Inflammatory macrophage (primary cell): ENCODE results near the gene NRG2.

ENCODE experiments used
- DNase-seq, 2 donors: peaks; one replicate each; pipeline ENCODE4 v3.0.0-alpha.2; 2020 to 2022

The NRG2 gene

DNA sequence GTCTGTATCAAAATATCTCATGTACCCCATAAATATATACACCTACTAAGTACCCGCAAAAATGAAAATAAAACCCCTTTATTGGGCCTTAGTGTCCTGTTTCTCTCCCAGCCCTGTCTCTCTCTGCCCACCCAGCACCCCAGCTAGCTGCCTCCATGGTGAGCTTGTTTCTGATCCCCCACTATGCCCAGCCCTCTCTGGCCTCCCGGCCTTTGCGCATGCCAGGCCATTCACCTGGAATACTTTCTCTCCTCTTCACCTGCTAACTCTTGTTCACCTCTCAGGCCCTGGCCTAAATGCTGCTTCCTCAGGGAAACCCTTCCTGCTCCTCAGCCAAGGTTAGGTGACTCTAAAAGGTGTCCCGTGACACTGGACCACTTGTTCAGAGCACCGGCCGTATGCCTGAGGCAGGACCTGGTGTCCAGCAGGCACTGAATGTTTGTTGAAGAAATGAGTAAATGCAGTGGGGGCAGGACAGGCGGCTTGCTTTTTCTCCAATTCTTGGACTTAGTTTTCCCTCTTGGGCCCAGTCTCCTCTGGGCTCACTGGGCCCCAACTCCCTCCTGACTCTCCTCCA lies 189.0 kb downstream of the NRG2 start:
- no peak for DNase-seq

DNA sequence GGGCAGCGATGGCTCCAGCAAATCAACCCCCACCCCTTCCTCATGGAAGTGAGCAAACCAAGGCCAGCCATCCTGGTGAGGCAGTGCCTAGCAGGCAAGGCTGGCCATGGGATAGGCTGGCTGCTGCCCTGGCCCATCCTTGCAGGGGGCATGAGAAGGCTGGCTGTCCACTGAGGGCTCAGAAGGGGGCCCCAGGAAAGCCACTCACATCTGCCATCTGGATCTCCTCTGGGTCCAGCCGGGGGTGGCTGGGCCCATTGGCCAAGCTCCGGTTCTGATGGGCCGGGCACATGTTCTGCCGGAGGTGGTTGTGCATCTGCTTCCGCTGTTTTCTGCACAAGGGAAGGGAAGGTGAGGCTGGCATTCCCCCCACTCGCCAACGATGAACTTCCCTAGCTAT lies 190.4 kb downstream of the NRG2 start:
- no peak for DNase-seq

DNA sequence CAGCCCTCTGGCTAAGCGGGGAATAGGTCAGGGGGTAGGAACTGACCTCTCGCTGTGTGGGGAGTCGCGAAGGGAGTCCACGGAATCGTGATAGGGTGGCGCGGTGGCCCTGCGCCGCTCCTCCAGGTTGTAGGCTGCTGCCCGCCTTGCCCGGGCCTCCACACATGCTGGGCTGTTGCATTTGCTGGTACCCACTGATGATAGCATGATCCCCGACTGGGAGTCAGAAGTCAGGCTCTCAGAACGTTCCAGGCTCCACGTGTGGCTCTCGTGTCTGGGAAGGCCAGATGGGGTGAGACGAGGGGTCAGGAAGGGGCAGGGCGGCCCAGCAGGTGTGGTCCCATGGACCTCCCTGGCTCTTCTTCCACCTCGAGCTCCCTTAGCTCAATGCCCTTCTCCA lies 191.5 kb downstream of the NRG2 start:
- DNase-seq = no peak

DNA sequence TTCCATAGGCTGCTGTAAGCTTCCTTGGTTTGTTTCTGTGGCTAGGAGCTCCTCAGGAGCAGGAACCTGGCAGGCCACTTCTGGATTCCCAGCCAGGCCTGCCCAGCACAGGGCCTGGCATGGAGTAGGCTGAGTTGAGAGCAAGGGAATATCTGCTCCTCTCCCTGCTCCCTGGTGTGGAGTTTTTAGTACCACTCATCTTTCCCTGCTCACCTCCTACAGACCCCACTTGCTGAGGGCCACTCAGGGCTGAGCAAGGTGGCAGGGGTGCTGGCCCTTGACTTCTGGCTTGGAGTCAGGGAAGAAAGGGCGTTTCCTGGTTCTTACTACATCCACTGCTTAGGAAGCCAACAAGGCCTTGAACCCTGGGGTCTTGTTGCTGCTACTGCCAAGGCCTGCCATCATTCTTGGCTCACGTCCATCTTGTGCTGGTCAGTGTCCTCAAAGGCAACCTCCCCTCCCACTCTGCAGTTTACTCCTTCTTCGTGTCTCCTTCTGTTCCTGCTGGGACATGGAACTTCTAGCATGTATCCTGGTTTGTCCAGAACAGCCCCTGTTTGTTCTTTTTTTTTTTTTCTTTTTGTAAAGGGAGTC lies 192.6 kb downstream of the NRG2 start:
- no peak for DNase-seq

DNA sequence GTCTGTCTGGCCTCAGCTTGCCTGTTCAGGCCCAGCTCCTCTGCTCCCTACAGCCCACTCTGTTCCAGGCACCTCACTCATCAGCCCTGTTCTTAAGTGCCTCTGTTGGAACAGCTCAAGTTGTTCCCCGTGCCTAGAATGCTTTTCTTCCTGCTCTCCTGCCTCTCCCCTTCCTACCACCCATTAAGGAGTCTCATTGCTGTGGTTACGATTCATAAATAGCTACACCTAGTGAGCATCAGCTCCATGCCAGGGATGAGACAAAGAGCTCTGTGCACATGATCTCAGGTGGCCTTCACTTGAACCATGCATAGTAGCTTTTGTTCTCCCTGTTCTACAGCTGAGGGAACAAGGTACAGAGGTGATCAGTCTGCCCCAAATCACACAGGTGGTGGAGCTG lies 193.2 kb downstream of the NRG2 start:
- DNase-seq = no peak

DNA sequence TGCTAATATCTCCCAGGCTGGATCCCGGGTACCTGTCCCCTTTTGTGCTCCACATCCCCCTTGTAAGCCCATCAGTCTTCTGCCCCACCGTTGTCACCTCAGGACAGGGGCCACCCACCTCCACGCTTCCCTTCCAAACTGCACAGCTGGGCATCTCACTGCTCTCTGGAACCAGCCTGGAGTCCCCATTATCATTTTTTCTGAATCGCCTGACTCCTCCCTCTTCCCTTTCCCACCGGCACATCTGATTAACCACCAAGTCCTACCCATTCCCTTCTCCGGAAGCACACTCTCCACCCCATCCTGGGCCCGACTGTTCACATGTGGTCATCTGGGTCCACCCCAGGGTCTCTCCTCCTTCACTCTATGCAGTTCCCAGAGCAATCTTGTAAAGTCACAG lies 193.6 kb downstream of the NRG2 start:
- DNase-seq = no peak

DNA sequence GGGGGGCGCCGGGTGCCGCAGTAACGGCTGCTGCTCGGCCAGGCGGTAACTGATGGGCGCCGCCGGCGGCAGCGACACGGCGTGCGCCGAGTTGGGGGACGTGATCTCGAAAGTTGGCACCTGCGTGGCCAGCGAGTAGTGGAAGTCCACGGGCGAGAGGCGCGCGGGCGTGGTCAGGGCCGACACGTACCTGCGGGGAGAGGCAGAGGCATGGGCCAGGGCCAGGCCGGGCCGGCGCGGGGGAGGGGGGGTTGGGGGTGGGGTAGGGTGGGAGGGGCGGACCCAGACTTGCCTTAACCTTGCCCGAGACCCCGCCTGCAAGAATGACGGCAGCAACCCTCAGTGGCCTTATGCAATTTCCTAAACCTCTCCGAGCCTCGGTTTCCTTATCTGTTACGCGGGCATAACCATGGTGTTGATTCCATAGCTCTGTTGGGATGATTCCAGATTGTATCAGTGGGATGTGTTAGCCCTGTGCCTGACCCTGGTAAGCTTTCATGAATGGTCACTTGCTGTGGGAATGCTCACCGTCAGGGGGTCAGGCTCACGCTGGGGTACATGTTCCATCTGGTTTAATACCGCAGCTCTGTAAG lies 194.5 kb downstream of the NRG2 start:
- DNase-seq = no peak

DNA sequence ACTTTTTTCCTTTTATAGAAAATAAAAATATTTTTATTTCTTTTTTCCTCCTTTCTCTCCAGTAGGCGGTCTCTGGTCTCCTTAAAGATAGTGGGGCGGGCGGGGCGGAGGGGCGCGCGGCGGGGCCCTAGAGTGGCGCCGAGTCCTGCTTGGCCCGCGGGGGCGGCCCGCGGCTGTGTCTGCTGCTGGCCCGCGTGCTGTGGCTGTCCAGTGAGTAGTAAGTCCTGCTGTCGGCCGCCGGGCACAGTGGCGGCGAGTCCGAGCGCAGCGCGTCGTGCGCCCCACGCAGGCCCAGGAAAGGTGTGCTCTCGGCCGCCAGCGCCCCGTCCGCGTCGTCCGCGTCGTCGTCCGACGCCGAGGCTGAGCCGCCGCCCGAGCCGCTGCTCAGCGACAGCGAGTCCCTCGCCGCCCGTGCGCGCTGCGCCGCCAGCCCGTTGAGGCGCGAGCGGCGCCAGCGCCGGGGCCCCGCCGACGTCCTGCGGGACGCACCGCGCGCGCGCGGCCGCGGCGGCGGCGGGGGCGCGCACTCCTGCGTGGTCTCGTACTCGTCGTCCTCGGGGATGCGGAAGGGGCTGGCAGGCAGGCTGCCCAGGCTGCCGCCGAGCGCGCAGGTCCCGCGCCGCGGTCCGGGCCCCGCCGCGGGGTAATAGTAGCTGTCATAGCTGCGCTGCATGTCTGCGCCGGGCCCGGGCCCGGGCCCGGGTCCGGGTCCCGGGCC lies 195.2 kb downstream of the NRG2 start:
- DNase-seq = peak; percentile 54 to 75

DNA sequence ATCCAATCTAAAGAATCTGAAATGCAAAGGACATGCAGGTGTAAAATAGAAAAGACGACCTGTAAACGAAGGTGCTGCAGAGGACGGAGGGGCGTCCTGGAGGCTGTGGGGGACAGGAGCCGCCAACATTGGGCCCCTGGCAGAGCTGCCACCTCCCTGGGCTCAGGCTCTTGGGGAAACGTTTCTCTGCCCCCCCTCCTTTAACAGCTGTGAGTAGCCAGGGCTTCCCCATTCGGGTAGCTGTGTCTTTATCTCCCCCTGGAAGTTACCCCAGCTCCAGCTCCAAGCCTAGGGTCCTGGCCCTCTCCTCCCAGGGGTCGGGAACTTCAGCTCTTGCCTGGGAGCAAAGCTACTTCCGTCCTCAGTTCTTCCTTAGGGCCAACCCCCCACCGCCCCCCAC lies 196.0 kb downstream of the NRG2 start:
- no peak for DNase-seq

DNA sequence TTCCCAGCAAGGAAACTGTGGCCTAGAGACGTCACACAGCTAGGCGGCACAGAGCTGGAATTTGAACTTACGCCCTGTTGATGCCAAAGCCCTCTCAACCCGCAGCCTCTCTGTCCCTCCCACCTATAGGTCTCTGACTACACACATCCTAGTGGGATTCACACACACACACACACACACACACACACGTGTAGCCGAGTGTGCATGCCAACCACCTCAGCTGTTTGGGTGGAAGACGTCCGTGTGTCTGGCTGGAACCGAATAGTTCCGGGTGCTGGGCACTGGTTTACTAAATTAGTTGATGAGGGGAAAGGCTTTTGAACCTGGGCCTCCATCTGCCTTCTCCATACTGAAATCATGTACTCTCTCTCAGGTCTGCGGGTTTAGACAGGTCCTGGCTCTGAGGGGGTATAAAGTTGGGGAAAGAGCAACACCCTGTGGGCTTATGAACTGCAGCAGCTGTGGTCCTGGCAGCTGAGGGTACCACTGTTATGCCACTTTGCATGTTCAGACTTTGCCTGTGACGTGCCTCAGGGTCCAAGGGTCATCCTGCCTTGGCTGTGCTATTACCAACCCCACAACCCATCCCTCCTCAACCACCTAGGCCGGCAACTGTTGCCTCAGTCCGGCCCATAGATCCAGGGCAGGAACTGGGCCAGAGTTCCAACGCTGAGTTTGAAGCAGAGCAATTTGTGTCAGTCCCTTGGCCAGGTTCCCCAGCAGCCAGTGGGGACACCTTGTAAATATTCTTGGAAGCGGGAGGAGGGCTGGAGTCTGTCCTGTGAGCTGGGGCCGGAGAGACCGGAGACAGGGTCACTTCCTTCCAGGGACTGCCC lies 197.0 kb downstream of the NRG2 start:
- no peak for DNase-seq

DNA sequence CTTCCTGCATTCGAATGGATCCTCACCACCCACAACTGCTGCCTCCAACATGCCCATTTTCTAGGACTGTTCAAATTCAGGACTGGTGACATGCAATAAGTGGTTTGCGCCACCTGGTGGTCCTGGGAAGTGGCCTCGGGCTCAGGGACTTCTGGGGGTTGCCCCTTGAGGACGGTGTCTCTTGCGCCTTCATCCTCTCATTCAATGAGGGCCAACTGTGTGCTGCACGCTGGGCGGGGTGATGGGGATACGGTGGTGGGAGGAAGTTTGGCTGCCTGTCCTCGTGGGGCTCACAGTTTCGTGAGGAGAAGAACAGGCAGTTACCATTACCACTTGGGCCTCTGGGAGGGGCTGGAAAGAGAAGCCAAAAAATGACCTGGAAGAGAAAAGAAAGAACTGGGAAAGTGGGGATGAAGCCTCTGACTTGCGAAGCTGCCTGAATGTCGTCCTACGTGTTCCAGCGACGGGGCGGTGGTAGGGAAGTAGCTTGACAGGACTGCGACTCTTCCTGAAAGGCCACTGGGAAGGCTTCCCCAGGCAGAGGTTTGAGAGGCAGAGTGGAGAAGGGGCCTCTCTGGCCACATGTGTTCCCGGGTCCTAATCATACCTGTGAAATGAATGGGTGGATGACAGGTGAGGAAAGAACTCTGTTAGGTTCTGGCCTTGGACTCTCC lies 198.5 kb downstream of the NRG2 start:
- peak; percentile 65 to 76 for DNase-seq

DNA sequence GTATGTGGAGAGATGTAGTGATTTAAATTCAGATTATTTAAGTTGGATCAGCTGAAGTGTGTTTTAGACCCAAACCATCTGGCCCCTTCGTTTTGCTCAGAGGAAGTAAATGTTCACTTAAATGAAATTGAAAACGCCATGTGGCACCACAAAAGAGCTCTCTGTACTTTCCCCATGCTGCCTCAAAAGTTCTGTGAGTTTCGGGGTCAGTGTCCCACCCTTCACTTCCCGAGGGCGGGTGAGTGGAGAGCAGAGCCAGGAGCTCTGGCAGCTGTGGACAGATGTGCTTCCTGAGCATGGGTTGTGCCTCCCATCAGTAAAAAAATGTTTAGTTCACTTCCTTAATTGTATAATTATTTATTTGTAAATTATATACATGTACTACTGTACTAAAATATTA lies 199.1 kb downstream of the NRG2 start:
- no peak for DNase-seq

DNA sequence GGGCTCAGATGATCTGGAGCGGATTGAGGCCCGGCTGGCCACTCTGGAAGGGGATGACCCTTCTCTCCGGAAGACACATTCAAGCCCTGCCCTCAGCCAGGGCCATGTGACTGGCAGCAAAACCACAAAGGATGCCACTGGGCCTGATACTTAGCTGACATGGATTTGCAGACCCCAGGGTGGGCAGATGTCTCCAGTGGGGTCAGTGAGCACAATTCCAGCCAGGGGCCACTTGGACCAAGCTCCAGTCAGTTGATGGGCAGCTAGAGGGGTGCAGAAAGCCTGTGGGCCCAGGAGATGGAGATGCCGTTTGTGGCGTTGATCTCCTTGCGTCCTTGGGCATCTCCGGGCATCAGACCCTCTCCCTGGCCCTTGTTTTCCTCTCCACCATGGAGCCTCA lies 200.8 kb downstream of the NRG2 start:
- DNase-seq = no peak

DNA sequence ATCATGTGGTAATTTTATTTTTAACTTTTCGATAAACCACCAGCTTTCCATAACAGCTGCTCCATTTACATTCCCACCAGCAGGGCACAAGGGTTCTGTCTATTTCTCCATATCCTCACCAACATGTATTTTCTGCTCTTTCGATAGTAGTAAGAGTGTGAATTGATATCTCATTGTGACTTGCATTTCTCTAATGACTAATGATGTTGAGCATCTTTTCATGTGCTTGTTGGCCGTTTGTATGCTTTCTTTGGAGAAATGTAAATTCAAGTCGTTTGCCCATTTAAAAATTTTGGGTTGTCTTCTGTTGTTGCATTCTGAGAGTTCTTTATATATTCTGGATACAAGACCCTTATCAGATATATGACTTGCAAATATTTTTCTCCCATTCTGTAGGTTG lies 201.6 kb downstream of the NRG2 start:
- DNase-seq = no peak

DNA sequence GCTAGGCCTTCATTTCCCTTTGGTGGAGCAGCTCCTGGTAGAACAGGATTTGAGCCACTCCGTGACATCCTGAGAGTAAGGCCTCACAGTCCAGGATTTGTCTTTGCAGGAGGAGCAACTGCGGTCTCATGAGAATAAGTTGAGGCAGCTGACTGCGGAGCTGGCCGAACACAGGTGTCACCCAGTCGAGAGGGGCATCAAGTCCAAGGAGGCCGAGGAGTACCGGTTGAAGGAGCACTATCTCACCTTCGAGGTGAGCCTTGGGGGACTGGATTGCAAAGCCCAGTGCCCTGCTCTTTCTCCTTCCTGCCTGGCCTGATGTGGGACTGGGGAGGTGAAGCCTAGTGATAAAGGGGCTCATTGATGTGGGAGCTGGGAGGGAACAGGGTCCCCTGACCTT lies 203.2 kb downstream of the NRG2 start:
- no peak for DNase-seq

DNA sequence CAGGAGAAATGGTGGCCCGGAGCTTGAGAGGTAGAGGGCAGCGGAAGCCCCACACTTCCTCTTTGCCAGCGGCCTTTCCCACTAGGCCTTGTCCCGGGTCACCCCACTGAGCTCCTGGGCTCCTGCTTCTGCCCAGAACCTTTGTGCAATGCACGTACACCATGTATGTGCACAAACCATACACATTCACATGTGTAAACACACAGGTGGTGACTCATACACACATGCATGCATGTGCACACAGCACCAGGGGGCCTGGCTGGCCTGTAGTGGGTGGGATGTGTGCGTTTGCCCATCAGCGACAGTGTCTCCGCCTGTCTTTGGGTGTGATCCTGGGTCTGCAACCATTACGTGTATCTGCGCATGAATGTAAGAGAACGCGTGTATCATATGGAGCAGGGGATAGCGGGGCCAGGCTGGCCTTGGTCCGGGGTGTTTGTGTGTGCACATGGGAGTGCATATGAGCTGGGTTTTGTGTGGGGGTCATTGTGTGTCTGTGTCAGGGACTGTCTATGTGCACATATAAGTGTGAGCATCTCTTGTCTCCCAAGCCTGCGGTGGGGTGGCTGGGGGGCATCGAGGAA lies 203.8 kb downstream of the NRG2 start:
- no peak for DNase-seq

DNA sequence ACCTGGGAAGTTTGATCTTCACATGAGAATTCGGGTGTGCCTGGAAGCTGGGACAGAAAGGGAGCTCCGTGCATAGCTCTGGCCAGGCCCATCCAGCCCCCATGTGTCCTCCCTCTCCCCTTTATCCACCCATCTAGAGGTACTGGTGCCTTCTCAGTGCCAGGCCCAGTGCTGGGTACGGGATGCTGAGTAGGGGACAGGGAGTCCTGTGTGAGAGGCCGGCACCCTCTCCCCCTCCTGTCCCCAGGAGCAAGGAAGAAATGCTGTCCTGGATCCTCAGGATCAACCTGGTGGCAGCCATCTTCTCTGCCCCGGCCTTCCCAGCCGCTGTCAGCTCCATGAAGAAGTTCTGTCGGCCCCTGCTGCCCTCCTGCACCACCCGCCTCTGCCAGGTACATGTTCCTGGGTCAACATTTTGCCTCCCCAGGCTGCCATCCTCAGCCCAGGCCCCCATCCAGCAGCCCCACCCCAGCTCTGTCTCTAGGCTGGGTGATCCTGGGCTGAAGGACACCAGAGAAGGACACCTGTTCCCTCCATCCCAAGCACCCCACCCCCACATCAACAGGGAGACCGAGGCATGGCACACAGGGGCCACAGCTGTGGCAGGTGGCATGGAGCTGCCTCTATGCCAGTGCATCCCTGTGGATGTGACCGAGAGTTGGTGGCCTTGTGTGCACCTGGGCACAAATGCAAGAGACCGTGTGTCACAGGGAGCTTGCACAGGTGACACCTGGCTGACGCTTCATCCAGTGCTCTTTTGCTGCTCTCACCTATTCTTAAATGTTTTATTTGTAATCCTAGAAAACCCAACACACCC lies 204.5 kb downstream of the NRG2 start:
- DNase-seq = no peak

DNA sequence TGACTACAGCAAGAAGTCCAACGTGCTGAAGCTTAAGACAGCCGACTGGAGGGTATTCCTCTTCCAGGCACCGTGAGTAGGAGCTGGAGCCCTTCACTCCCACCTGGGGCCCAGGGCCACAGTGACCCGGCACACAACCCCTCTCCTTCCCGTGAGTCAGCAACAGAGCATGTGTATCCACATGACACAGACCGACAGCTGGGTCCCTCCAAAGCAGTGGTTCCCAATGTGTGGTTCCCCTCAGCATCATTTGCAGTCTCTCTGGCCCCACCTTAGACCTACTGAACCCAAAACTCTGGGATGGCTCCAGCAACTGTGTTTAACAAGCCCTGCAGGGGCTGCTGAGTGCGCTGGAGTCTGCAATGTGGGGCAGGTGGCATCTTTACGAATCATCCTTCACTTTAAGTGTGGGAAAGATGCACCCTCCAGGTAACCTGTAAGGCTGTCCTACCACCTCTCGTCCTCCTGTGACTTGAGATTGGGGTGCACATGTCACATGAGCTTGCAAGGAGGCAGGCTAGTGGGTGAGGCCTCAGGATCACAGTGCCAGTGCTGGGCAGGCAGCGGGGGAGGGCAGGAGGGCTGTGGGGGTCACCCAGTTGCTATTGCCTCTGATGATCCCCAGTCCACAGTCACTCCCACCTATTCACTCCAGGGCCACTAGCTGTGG lies 205.3 kb downstream of the NRG2 start:
- DNase-seq = no peak

DNA sequence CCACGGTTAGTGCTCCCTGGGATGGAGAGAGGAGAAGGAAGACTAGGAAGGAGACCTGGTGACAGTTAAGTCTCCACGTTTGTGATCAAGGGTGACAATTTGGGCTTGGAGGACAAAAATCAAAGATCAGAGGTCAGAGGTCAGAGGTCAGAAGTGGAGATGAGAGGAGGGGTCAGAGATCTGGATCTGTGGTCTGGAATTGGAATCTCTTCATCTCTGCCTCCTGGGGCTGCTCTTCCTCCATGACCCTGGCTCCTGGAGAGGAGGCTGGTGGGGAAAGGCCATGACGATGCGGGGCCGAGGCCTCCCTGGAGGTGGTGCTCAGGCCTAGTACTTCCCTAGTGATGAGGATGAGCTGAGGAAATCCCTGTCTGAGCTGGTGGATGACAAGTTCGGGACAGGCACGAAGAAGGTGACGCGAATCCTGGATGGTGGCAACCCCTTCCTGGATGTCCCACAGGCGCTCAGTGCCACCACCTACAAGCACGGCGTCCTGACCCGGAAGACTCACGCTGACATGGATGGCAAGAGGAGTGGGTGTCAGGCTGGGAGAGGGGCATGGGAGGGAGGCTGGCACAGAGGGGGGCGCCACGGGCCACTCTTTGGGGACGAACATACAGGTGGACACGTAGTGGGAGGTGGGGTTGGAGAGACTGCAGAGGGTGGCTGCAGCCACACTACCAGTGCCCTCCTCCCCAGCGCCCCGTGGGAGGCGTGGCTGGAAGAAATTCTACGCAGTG lies 206.5 kb downstream of the NRG2 start:
- no peak for DNase-seq

DNA sequence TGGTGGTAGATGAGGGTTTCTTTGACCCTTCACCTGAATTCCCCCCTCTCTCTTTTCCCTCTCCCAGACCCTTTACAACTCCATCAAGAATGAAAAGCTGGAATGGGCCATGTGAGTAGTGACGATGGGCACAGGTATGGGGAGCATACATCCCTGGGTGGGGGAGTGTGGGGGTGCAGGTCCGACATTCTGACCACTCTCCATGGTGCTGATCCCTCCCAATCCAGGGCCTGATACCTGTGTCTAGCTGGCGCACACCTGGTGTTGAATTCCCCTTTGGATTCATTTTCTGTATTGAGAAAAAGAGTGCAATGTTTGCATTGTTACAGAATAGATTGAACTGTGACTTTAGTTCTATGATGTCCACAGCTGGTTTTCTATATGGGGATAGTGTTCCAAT lies 207.4 kb downstream of the NRG2 start:
- DNase-seq = no peak
